Occipital lobe (tissue), 2 donors: ENCODE results near the gene RPL37A. TPM values are rescaled to one million over a fixed set of nuclear protein-coding genes. Genes with fewer than 3 reads are reported as not detected.
A peak's percentile ranks its signal among the peaks of the same experiment; 100 is the strongest.

Experiments used
- DNase-seq: peaks from one replicate; lab custom pipeline; 2025; lab: John Stamatoyannopoulos, UW
- total RNA-seq: library from RNA; depleted of rRNA; stranded (reverse); fragments of >200 nt; gene quantifications from one replicate; pipeline ENCODE4 v1.2.3, GENCODE V29; 2014

Gene RPL37A
- 3,318 TPM for total RNA-seq

GRCh38 chr2:216498379-216499352 lies at the start of gene RPL37A:
RPL37A (plus strand) TSS chr2:216498844; CDS start chr2:216498875, 31 bp downstream.
- peak; percentile 89 for DNase-seq

- no peak for DNase-seq
Observed at GRCh38 chr2:216450346-216450745, 48.3 kb upstream of the RPL37A start.

GRCh38 chr2:216450784-216451183 lies 47.9 kb upstream of the RPL37A start:
- no peak for DNase-seq

- DNase-seq: no peak
Observed at GRCh38 chr2:216453955-216454614, 44.6 kb upstream of the RPL37A start.

GRCh38 chr2:216463148-216463547 lies 35.5 kb upstream of the RPL37A start:
- no peak for DNase-seq

- DNase-seq: no peak
Observed at GRCh38 chr2:216464104-216464720, 34.4 kb upstream of the RPL37A start.

- DNase-seq: no peak
Observed at GRCh38 chr2:216465579-216466195, 33.0 kb upstream of the RPL37A start.

GRCh38 chr2:216467845-216468244 lies 30.8 kb upstream of the RPL37A start:
- no peak for DNase-seq

- no peak for DNase-seq
Observed at GRCh38 chr2:216469661-216470060, 29.0 kb upstream of the RPL37A start.

- no peak for DNase-seq
Observed at GRCh38 chr2:216473187-216473586, 25.5 kb upstream of the RPL37A start.

- no peak for DNase-seq
Observed at GRCh38 chr2:216474925-216475670, 23.5 kb upstream of the RPL37A start.

GRCh38 chr2:216475767-216476166 lies 22.9 kb upstream of the RPL37A start:
- no peak for DNase-seq

GRCh38 chr2:216477283-216478035 lies 21.2 kb upstream of the RPL37A start:
- DNase-seq: no peak

- peak; percentile 6 for DNase-seq
Observed at GRCh38 chr2:216478151-216478550, 20.5 kb upstream of the RPL37A start.

GRCh38 chr2:216478791-216479190 lies 19.9 kb upstream of the RPL37A start:
- no peak for DNase-seq

- DNase-seq: no peak
Observed at GRCh38 chr2:216480221-216480620, 18.4 kb upstream of the RPL37A start.

GRCh38 chr2:216482640-216483039 lies 16.0 kb upstream of the RPL37A start:
- no peak for DNase-seq

- no peak for DNase-seq
Observed at GRCh38 chr2:216485237-216485636, 13.4 kb upstream of the RPL37A start.

- DNase-seq: no peak
Observed at GRCh38 chr2:216485745-216486144, 12.9 kb upstream of the RPL37A start.

- DNase-seq: no peak
Observed at GRCh38 chr2:216486271-216486670, 12.4 kb upstream of the RPL37A start.
